ENCODE data around the gene MAP3K20.

MAP3K20 gene

GRCh38 chr2:173051463-173052215 is 24.0 kb upstream of the MAP3K20 start:
- DNase-seq (ENCODE audit: low read depth) = no peak

- no peak for DNase-seq (ENCODE audit: low read depth)
Measured at GRCh38 chr2:173053043-173053699, 22.5 kb upstream of the MAP3K20 start.

GRCh38 chr2:173054466-173054865 is 21.2 kb upstream of the MAP3K20 start:
- no peak for DNase-seq (ENCODE audit: low read depth)

- no peak for DNase-seq (ENCODE audit: low read depth)
Measured at GRCh38 chr2:173056705-173057364, 18.8 kb upstream of the MAP3K20 start.

- no peak for DNase-seq (ENCODE audit: low read depth)
Measured at GRCh38 chr2:173058097-173058496, 17.5 kb upstream of the MAP3K20 start.

GRCh38 chr2:173058673-173059072 is 17.0 kb upstream of the MAP3K20 start:
- no peak for DNase-seq (ENCODE audit: low read depth)

- no peak for DNase-seq (ENCODE audit: low read depth)
Measured at GRCh38 chr2:173059292-173059691, 16.4 kb upstream of the MAP3K20 start.

- DNase-seq (ENCODE audit: low read depth) = no peak
Measured at GRCh38 chr2:173059971-173060461, 15.6 kb upstream of the MAP3K20 start.

GRCh38 chr2:173062801-173063200 is 12.8 kb upstream of the MAP3K20 start:
- DNase-seq (ENCODE audit: low read depth) = no peak

- DNase-seq (ENCODE audit: low read depth) = no peak
Measured at GRCh38 chr2:173064151-173064805, 11.4 kb upstream of the MAP3K20 start.

- no peak for DNase-seq (ENCODE audit: low read depth)
Measured at GRCh38 chr2:173066887-173067676, 8.6 kb upstream of the MAP3K20 start.

GRCh38 chr2:173075056-173075780 is 428 bp upstream of the MAP3K20 start:
- no peak for DNase-seq (ENCODE audit: low read depth)

- no peak for DNase-seq (ENCODE audit: low read depth)
Measured at GRCh38 chr2:173076581-173077345, 1.1 kb downstream of the MAP3K20 start.

- no peak for DNase-seq (ENCODE audit: low read depth)
Measured at GRCh38 chr2:173077506-173078177, 2.0 kb downstream of the MAP3K20 start.

GRCh38 chr2:173079141-173079540 is 3.5 kb downstream of the MAP3K20 start:
- DNase-seq (ENCODE audit: low read depth) = no peak

- DNase-seq (ENCODE audit: low read depth) = no peak
Measured at GRCh38 chr2:173079973-173080860, 4.6 kb downstream of the MAP3K20 start.

GRCh38 chr2:173086518-173087213 is 11.0 kb downstream of the MAP3K20 start:
- DNase-seq (ENCODE audit: low read depth) = no peak

GRCh38 chr2:173087214-173087581 is 11.6 kb downstream of the MAP3K20 start:
- DNase-seq (ENCODE audit: low read depth) = no peak
